ENCODE measurements around the gene OSBPL3. TPM values are rescaled to one million over a fixed set of nuclear protein-coding genes. Genes with fewer than 3 reads are reported as not detected.
A peak's percentile ranks its signal among the peaks of the same experiment; 100 is the strongest.

The OSBPL3 gene
- total and polyA plus RNA-seq, 2 donors (not counting 3 experiments of a cell fraction or from before 2014, with no cell fraction given), result 7.5 to 27.1 TPM

GRCh38 chr7:24923172-24923865 lies 56.7 kb downstream of the OSBPL3 start:
- H3K4me2 ChIP-seq (ENCODE audit: insufficient read depth, low read length), result no peak overlapping the region
- H3K79me2 ChIP-seq (ENCODE audit: control insufficient read depth, insufficient read depth, low read length), result peaks cover 75% of the 10 kb centered on the region
- ChIA-PET CTCF (interaction anchor here (1.0 to 1.2 kb wide), 2 partner anchors 14 to 170 kb away, joined by 3 read pairs; no protein-coding TSS in a partner anchor), POLR2A (no interaction called here)
- H3K27ac ChIP-seq (ENCODE audit: insufficient read depth, low read depth, low read length), result no peak overlapping the region
- FAIRE-seq (no peak), DNase-seq (ENCODE audit: low read depth, low spot score) (no peak)
- H3K4me1 ChIP-seq (ENCODE audit: control insufficient read depth, extremely low read depth, insufficient read depth, low read length), result peaks cover 26% of the 10 kb centered on the region
- no peak overlapping the region for H3K9ac ChIP-seq (replicated peaks; ENCODE audit: extremely low read depth, insufficient read depth, low read length)
- H3K4me3 ChIP-seq (replicated peaks in 1 of 3; ENCODE audit: insufficient read depth in 1 of 3, low read depth in 1 of 3, low read length in 3 of 3), result no peak overlapping the region
- H3K36me3 ChIP-seq (ENCODE audit: control insufficient read depth in 2 of 2, extremely low read depth in 1 of 2, insufficient read depth in 2 of 2, low read length in 2 of 2), result no peaks in the 10 kb centered on the region
- intact Hi-C loops (cut with micrococcal nuclease) (no loop called here), dilution Hi-C loops (cut with MboI; ENCODE audit: extremely low pct_ligation_motif_present, low sequenced_read_pairs) (no loop called here)
- no peak overlapping the region for H2AFZ ChIP-seq (ENCODE audit: low read depth, low read length)
- no peaks in the 10 kb centered on the region for H3K27me3 ChIP-seq (ENCODE audit: control insufficient read depth in 2 of 2, insufficient read depth in 2 of 2, low read length in 2 of 2)
- no peaks in the 10 kb centered on the region for H3K9me3 ChIP-seq (replicated peaks; ENCODE audit: control insufficient read depth, insufficient read depth, low read length)
- no peaks in the 10 kb centered on the region for H4K20me1 ChIP-seq (replicated peaks; ENCODE audit: control insufficient read depth, extremely low read depth, insufficient read depth, low read length)
- no TSS peak for BruUV-seq (replicated peaks)
- no peak for TF ChIP-seq EZH2 (IDR thresholded peaks at IDR 0.05; ENCODE audit: borderline replicate concordance, low read depth, low read length, severe bottlenecking)
- TF ChIP-seq POLR2AphosphoS5 (IDR thresholded peaks at IDR 0.05; ENCODE audit: insufficient read depth, low read depth, low read length), result no peak
- no peaks in the 10 kb centered on the region for H3K9me1 ChIP-seq (replicated peaks; ENCODE audit: control insufficient read depth, extremely low read depth, insufficient read depth, low read length)

GRCh38 chr7:24922099-24922773 lies 57.7 kb downstream of the OSBPL3 start:
- ChIA-PET CTCF (interaction anchor here (1.0 to 1.2 kb wide), 2 partner anchors 15 to 171 kb away, joined by 3 read pairs; no protein-coding TSS in a partner anchor), POLR2A (no interaction called here)
- TF ChIP-seq JUN (IDR thresholded peaks at IDR 0.05; ENCODE audit: borderline replicate concordance, insufficient read depth, insufficient read length, low read depth) (no peak), GATA2 (IDR thresholded peaks at IDR 0.05; ENCODE audit: insufficient read depth, insufficient read length, low read depth, low read length) (no peak), FOS (IDR thresholded peaks at IDR 0.05; ENCODE audit: borderline replicate concordance, insufficient read depth, low read length) (no peak), MYC (IDR thresholded peaks at IDR 0.05; ENCODE audit: low read depth, low read length) (no peak), CTCF (IDR thresholded peaks at IDR 0.05; ENCODE audit: extremely low read depth in 1 of 2, insufficient read depth in 1 of 2, low read depth in 1 of 2, low read length in 2 of 2) (no peak), EZH2 (IDR thresholded peaks at IDR 0.05; ENCODE audit: borderline replicate concordance, low read depth, low read length, severe bottlenecking) (no peak), POLR2A (IDR thresholded peaks at IDR 0.05; ENCODE audit: low read depth, low read length) (no peak), POLR2AphosphoS5 (IDR thresholded peaks at IDR 0.05; ENCODE audit: insufficient read depth, low read depth, low read length) (no peak), MAX (IDR thresholded peaks at IDR 0.05; ENCODE audit: insufficient read depth, insufficient read length) (no peak)
- no peak overlapping the region for H3K9ac ChIP-seq (replicated peaks; ENCODE audit: extremely low read depth, insufficient read depth, low read length)
- H2AFZ ChIP-seq (ENCODE audit: low read depth, low read length), result no peak overlapping the region
- peaks cover 78% of the 10 kb centered on the region for H3K79me2 ChIP-seq (ENCODE audit: control insufficient read depth, insufficient read depth, low read length)
- no peak overlapping the region for H3K4me2 ChIP-seq (ENCODE audit: insufficient read depth, low read length)
- H3K9me1 ChIP-seq (replicated peaks; ENCODE audit: control insufficient read depth, extremely low read depth, insufficient read depth, low read length), result no peaks in the 10 kb centered on the region
- no TSS peak for BruUV-seq (replicated peaks)
- DNase-seq (ENCODE audit: low read depth, low spot score), result peak; percentile 36
- no peaks in the 10 kb centered on the region for H3K9me3 ChIP-seq (replicated peaks; ENCODE audit: control insufficient read depth, insufficient read depth, low read length)
- intact Hi-C loops (cut with micrococcal nuclease), result no loop called here
- no peak overlapping the region for H3K4me3 ChIP-seq (replicated peaks in 1 of 3; ENCODE audit: insufficient read depth in 1 of 3, low read depth in 1 of 3, low read length in 3 of 3)
- no peaks in the 10 kb centered on the region for H4K20me1 ChIP-seq (replicated peaks; ENCODE audit: control insufficient read depth, extremely low read depth, insufficient read depth, low read length)
- no peak overlapping the region for H3K27ac ChIP-seq (ENCODE audit: insufficient read depth, low read depth, low read length)
- H3K4me1 ChIP-seq (ENCODE audit: control insufficient read depth, extremely low read depth, insufficient read depth, low read length), result peaks cover 26% of the 10 kb centered on the region
- no peaks in the 10 kb centered on the region for H3K36me3 ChIP-seq (ENCODE audit: control insufficient read depth in 2 of 2, extremely low read depth in 1 of 2, insufficient read depth in 2 of 2, low read length in 2 of 2)
- dilution Hi-C loops (cut with MboI; ENCODE audit: extremely low pct_ligation_motif_present, low sequenced_read_pairs), result no loop called here
- FAIRE-seq, result no peak
- H3K27me3 ChIP-seq (ENCODE audit: control insufficient read depth in 2 of 2, insufficient read depth in 2 of 2, low read length in 2 of 2), result no peaks in the 10 kb centered on the region

Data from endothelial cell of umbilical vein (primary cell).